SK-N-MC (cell line): ENCODE data around the gene RASSF9.

Experiments used
- EZH2 ChIP-seq: fragments of 200-600 bp; sonication (generic); IDR thresholded peaks from one replicate; pipeline ENCODE4 v1.6.1; 2017; ENCODE audit warnings: antibody characterized with exemption
- POLR2AphosphoS5 ChIP-seq: IDR thresholded peaks from 2 replicates; pipeline ENCODE4 v1.6.1; 2012; ENCODE audit warnings: mild to moderate bottlenecking, low read depth, low read length, borderline replicate concordance

DNA sequence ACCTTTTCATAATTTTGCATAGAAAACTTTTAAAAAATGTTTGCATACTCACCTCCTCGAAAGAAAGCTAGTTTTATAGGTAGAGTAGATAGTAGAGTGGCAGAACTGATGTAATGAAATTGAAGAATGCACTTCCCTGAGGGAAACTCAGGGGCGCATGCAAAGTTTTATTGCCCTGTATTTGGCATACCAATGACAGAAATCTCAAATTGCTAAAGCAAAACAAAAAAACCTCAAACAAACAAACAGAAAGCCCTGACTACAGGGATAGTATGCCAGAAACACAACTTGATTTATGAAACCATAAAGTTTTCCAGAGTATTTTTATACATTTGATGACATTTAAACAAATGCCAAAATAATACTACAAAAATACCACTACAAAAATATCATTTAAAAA is 1.8 kb downstream of the RASSF9 start:
- TF ChIP-seq POLR2AphosphoS5 (no peak), EZH2 (no peak)
